ENCODE results near the gene SPAG9. TPM values are rescaled to one million over a fixed set of nuclear protein-coding genes. Genes with fewer than 3 reads are reported as not detected.
A peak's percentile ranks its signal among the peaks of the same experiment; 100 is the strongest.

SPAG9 gene, protein sequence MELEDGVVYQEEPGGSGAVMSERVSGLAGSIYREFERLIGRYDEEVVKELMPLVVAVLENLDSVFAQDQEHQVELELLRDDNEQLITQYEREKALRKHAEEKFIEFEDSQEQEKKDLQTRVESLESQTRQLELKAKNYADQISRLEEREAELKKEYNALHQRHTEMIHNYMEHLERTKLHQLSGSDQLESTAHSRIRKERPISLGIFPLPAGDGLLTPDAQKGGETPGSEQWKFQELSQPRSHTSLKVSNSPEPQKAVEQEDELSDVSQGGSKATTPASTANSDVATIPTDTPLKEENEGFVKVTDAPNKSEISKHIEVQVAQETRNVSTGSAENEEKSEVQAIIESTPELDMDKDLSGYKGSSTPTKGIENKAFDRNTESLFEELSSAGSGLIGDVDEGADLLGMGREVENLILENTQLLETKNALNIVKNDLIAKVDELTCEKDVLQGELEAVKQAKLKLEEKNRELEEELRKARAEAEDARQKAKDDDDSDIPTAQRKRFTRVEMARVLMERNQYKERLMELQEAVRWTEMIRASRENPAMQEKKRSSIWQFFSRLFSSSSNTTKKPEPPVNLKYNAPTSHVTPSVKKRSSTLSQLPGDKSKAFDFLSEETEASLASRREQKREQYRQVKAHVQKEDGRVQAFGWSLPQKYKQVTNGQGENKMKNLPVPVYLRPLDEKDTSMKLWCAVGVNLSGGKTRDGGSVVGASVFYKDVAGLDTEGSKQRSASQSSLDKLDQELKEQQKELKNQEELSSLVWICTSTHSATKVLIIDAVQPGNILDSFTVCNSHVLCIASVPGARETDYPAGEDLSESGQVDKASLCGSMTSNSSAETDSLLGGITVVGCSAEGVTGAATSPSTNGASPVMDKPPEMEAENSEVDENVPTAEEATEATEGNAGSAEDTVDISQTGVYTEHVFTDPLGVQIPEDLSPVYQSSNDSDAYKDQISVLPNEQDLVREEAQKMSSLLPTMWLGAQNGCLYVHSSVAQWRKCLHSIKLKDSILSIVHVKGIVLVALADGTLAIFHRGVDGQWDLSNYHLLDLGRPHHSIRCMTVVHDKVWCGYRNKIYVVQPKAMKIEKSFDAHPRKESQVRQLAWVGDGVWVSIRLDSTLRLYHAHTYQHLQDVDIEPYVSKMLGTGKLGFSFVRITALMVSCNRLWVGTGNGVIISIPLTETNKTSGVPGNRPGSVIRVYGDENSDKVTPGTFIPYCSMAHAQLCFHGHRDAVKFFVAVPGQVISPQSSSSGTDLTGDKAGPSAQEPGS (N-terminal part only)
- total RNA-seq: 297 TPM

DNA sequence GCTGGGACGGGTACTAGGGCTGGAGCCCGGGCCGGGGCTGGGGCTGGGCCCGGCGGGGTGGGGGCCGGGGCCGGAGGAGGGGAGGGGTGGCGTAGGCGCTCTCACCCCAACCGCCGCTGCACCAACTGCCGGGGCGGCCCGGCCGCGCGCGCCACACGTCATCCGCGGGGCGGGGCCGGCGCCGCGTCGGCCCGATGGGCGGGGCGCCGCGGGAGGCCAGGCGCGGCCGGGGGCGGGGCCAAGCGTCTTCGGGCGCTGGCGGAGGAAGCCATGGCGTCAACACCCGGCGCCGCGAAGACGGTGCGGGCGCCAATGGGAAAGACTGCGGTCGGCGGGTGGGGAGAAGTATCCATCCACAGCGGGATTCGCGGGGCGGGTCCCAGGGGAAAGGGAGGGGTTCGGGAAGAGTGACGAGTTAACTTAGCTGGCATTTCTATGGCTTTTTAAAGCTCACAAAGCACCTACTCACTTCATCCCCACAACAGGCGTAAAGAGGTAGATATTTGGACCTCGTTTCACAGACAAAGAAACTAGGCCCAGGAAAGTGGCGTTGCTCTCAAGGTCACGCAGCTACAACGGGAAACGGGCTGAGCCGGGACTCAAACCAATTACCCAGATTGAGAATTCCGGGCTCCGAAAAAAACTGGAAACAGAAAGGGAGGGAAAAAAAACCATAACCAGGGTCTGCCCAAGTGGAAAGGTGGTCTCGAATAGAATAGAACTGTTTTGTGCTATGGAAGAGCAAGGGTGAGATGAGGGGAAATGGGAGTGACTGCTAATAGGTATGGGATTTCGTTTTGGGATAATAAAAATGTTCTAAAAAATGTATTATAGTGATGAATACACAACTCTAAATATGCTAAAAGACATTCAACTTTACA, at the start of gene SPAG9:
TSS of gene SPAG9 (minus strand) at position 130 of the 881 bp plus-strand sequence. CDS start 212 bp downstream, outside the sequence.
- no peak for FAIRE-seq
- DNase-seq (ENCODE audit: low spot score in 2 of 2): peak; percentile 97 to 99

- FAIRE-seq (no peak), DNase-seq (ENCODE audit: low spot score in 2 of 2) (no peak)
These were observed 48.7 kb upstream of the SPAG9 start for GRCh38 chr17:51169340-51169739.

- DNase-seq (ENCODE audit: low spot score in 2 of 2): peak; percentile 65 to 71
- FAIRE-seq: no peak
These were observed 46.6 kb upstream of the SPAG9 start for GRCh38 chr17:51166987-51167931.

DNA sequence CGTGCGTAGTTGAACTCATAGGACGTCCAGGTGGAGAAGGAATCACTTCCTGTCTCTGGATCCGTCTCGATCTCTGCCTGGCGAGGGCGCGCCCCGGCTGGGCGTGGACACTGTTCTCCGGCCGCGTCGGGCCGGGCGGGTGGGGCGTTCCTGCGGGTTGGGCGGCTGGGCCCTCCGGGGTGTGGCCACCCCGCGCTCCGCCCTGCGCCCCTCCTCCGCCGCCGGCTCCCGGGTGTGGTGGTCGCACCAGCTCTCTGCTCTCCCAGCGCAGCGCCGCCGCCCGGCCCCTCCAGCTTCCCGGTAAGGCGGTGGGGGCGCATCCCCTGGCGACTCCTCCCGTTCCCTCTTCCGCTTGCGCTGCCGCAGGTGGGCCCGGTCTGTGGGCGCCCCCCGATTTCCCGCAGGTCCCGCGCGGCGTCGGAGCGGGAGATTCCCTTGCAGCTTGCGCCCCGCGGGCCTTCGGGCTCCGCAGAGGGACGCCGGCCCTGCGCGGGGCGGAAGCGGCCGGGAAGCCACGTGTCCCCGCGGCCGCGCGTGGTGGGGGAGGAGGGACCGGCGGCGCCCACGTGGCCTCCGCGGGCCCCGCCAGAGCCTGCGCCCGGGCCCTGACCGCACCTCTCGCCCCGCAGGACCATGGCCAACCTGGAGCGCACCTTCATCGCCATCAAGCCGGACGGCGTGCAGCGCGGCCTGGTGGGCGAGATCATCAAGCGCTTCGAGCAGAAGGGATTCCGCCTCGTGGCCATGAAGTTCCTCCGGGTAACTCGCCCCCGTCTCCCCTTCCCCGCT, 45.7 kb upstream of the SPAG9 start, which contains the start of gene NME2:
TSS of gene NME2 (plus strand) at position 214 of the 789 bp plus-strand sequence. CDS start at position 634, 420 bp downstream.
- FAIRE-seq (no peak), DNase-seq (ENCODE audit: low spot score in 2 of 2) (peak; percentile 90)

DNA sequence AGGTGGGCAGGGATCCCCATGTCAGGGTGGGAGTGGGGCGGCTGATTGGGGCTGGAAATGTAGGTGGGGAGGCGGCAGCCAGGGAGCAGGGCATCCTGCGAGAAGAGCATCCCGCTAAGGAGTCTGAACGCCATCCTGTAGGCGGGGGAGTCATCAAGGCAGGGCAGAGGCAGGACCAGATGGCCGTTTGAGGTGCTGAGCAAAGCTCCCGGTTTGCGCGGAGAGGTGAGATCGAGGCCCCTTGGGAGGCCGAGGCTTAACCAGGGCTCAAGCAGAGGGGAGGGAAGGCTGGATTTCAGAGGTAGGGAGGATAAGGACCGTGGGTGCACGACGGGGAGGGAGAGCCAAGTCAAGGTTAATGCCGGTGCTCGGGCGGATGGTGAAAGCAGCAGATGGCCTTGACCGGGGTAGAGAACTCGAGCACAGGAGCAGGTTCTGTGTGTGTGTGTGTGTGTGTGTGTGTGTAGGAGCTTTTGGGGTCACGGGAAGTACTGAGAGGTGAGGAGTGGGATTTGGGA, 45.1 kb upstream of the SPAG9 start:
- DNase-seq (ENCODE audit: low spot score in 2 of 2): peak in 1 of 2 donors; percentile 20
- no peak for FAIRE-seq

GRCh38 chr17:51164911-51165679, 44.4 kb upstream of the SPAG9 start:
- no peak for DNase-seq (ENCODE audit: low spot score in 2 of 2)
- FAIRE-seq: no peak

DNA sequence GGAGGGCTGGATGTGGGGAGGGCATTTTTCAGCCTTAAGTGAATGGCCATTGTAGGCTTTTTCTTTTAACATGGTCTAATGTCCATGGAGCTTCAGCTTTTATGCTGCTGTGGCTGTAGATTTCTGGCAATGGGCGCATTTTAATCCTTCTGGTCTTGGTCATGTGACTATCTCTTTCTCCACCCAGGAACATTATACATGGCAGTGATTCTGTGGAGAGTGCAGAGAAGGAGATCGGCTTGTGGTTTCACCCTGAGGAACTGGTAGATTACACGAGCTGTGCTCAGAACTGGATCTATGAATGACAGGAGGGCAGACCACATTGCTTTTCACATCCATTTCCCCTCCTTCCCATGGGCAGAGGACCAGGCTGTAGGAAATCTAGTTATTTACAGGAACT, 40.9 kb upstream of the SPAG9 start:
- FAIRE-seq: no peak

GRCh38 chr17:51159604-51160003, 38.9 kb upstream of the SPAG9 start:
- FAIRE-seq: no peak
- DNase-seq (ENCODE audit: low spot score in 2 of 2): no peak

More for the DNA sequence above, 40.9 kb upstream of the SPAG9 start:
- DNase-seq (ENCODE audit: low spot score in 2 of 2): no peak

GRCh38 chr17:51155416-51155815, 34.7 kb upstream of the SPAG9 start:
- no peak for FAIRE-seq
- DNase-seq (ENCODE audit: low spot score in 2 of 2): no peak

DNA sequence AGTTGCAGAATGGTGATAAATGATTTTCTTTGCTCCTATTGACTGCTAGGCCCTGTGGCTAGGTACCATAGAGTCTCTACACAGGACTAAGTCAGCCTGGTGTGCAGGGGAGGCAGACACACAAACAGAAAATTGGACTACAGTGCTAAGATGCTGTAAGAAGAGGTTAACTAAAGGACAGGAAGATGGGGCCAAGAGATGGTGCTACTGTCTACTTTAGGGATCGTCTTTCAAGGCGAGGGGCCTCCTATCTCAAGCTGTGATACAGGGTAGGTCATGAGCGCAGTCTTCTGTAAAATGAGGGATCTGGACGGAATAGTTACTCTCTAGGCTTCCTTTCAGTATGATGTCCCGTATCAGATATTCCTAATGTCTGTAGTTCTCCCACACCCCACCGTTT, 33.5 kb upstream of the SPAG9 start:
- FAIRE-seq (no peak), DNase-seq (ENCODE audit: low spot score in 2 of 2) (no peak)

DNA sequence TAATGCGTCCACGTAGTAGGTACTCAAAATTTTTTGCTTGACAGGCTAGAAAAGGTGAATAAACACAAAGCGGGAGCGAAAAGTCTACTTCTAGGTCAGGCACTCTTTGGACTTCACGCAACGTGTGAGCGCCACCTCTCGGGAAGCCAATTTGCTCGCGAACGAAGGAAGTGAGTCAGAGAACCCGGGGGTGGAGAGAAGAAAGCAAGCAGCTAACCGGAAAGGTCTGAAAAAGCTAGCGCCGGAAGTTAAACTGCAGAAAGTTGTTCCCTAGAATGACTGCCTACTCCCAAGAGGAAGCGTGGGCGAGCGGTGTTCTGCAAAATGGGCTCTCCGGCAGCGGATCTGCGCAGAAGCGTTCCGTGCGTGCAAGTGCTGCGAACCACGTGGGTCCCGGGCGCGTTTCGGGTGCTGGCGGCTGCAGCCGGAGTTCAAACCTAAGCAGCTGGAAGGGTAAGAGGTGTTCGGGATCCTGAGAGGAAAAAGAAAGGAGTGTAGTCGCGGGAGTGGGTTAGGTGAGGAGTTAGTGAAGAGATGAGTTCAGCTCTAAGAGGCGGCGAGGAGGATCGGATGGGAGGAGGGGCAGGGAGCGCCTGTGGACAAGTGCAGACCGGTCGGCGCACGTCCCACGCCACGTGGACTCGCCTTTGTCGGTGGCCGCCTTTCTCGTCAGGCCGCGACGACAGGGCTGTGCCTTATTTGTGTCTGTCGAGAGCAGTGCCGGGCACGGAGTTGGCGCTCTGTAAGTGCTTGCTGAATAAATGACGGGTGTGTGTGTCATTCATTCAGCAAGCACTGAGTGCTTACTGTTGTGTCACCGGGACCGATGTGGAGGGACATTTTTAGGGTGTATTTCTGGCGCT, 32.8 kb upstream of the SPAG9 start, which contains the start of gene NME1:
TSS of gene NME1 (plus strand) at position 350 of the 863 bp plus-strand sequence. CDS start 2,096 bp downstream, outside the sequence.
- FAIRE-seq (peak; percentile 40), DNase-seq (ENCODE audit: low spot score in 2 of 2) (peak; percentile 84 to 95)

GRCh38 chr17:51152766-51153209, 32.1 kb upstream of the SPAG9 start:
- no peak for FAIRE-seq
- DNase-seq (ENCODE audit: low spot score in 2 of 2): peak in 1 of 2 donors; percentile 32

DNA sequence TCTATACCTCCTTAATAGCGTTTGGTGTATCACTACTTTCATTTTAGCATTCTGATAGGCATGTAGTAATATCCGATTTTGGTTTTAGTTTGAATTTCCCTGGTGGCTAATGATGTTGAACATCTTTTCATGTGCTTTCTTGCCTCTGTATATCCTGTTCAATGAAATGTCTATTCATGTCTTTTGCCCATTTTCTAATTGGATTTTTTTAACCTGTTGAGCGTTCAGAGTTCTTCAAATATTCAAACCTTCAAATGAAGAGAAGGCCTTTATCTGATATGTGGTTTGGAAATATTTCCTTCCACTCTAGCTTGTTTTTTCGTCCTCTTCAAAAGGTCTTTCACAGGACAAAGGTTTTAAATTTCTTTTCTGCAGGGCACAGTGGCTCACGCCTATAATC, 30.3 kb upstream of the SPAG9 start:
- no peak for FAIRE-seq

GRCh38 chr17:51149163-51149562, 28.5 kb upstream of the SPAG9 start:
- FAIRE-seq: no peak

More for the DNA sequence above, 30.3 kb upstream of the SPAG9 start:
- DNase-seq (ENCODE audit: low spot score in 2 of 2): no peak

DNA sequence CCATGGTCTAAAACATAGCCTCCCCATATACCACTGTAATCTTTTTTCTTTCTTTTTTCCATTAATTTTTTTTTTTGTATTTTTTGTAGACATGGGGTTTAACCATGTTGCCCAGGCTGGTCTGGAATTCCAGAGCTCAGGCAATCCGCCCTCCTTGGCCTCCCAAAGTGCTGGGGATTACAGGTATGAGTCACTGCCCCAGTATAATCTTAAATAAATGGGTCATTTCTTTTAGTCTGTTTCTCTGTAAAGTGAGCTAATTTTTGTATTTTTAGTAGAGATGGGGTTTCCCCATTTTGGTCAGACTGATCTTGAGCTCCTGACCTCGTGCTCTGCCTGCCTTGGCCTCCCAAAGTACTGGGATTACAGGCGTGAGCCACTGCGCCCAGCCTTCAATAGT, 27.0 kb upstream of the SPAG9 start:
- DNase-seq (ENCODE audit: low spot score in 2 of 2) (no peak), FAIRE-seq (no peak)

More at GRCh38 chr17:51149163-51149562, 28.5 kb upstream of the SPAG9 start:
- DNase-seq (ENCODE audit: low spot score in 2 of 2): no peak

Data from frontal cortex (tissue), 4 donors.